SK-N-SH treated with all-trans-retinoic acid at 6 μM for 48 hours (cell line): ENCODE results near the gene WBP4.
"Not testable (repeated sequence)": the region's sequence is repeated elsewhere in the genome, so short reads cannot be mapped to it uniquely, and the experiment has no call there.

ENCODE experiments used
- CREB5 ChIP-seq: fragments of 250-450 bp; sonication (Bioruptor Pico); IDR thresholded peaks from 2 replicates; pipeline ENCODE4 v1.5.1; 2020; ENCODE audit warnings: low read depth, mild to moderate bottlenecking, moderate library complexity
- ISL1 ChIP-seq: fragments of 250-450 bp; sonication (Bioruptor Pico); IDR thresholded peaks from 2 replicates; pipeline ENCODE4 v2.1.2; 2022; ENCODE audit warnings: mild to moderate bottlenecking, moderate library complexity
- OSR1 ChIP-seq: fragments of 250-450 bp; sonication (Bioruptor Pico); IDR thresholded peaks from 2 replicates; pipeline ENCODE4 v1.8.0; 2022; ENCODE audit warnings: moderate library complexity, mild to moderate bottlenecking, inconsistent platforms
- PATZ1 ChIP-seq: fragments of 250-450 bp; sonication (Bioruptor Pico); IDR thresholded peaks from 2 replicates; pipeline ENCODE4 v1.8.0; 2020; ENCODE audit warnings: mild to moderate bottlenecking, moderate library complexity, borderline replicate concordance
- PPARA ChIP-seq: fragments of 250-450 bp; sonication (Bioruptor Pico); IDR thresholded peaks from 2 replicates; pipeline ENCODE4 v1.5.0; 2020; ENCODE audit warnings: mild to moderate bottlenecking, borderline replicate concordance
- RARB ChIP-seq: fragments of 250-450 bp; sonication (Bioruptor Pico); IDR thresholded peaks from 2 replicates; pipeline ENCODE4 v1.8.0; 2021; ENCODE audit warnings: mild to moderate bottlenecking, moderate library complexity
- TOX ChIP-seq: fragments of 250-450 bp; sonication (Bioruptor Pico); IDR thresholded peaks from 2 replicates; pipeline ENCODE4 v1.8.0; 2021; ENCODE audit warnings: mild to moderate bottlenecking, moderate library complexity, borderline replicate concordance
- ZC3H10 ChIP-seq: fragments of 250-450 bp; sonication (Bioruptor Pico); IDR thresholded peaks from 2 replicates; pipeline ENCODE4 v1.5.1; 2021; ENCODE audit warnings: mild to moderate bottlenecking, moderate library complexity
- ZFP3 ChIP-seq: fragments of 250-450 bp; sonication (Bioruptor Pico); IDR thresholded peaks from 2 replicates; pipeline ENCODE4 v1.5.0; 2020; ENCODE audit warnings: mild to moderate bottlenecking, moderate library complexity
- ZFP30 ChIP-seq: fragments of 450-650 bp; formaldehyde crosslinking; IDR thresholded peaks from 2 replicates; pipeline ENCODE4 v1.5.0; 2022; ENCODE audit warnings: mild to moderate bottlenecking, moderate library complexity
- ZNF565 ChIP-seq: fragments of 450-650 bp; formaldehyde crosslinking; conservative IDR thresholded peaks from 2 replicates; pipeline ENCODE4 v1.5.0; 2020; ENCODE audit warnings: low read depth, mild to moderate bottlenecking, moderate library complexity
- ZNF8 ChIP-seq: fragments of 450-650 bp; formaldehyde crosslinking; IDR thresholded peaks from 2 replicates; pipeline ENCODE4 v1.5.0; 2020; ENCODE audit warnings: mild to moderate bottlenecking, moderate library complexity

- TF ChIP-seq RARB (CRISPR knock-in tag); OSR1 (CRISPR knock-in tag); PATZ1 (CRISPR knock-in tag); TOX (CRISPR knock-in tag); ZFP3 (CRISPR knock-in tag); ZNF8 (CRISPR knock-in tag); ZFP30; ZC3H10 (CRISPR knock-in tag); ISL1 (CRISPR knock-in tag); PPARA (CRISPR knock-in tag); CREB5 (CRISPR knock-in tag); ZNF565 (CRISPR knock-in tag): not testable (repeated sequence)
These were observed 70.6 kb downstream of the WBP4 start for GRCh38 chr13:41131660-41132511.
